Fibroblast of villous mesenchyme (primary cell): ENCODE measurements around the gene CREB5. TPM values are rescaled to one million over a fixed set of nuclear protein-coding genes. Genes with fewer than 3 reads are reported as not detected.

ENCODE experiments used
- DNase-seq: peaks from one replicate; pipeline ENCODE4 v3.0.0-alpha.2; 2010; ENCODE audit warnings: low read depth
- H3K4me3 ChIP-seq: 2 replicates; pipeline ENCODE4 v1.5.1; 2011; ENCODE audit warnings: low read depth, mild to moderate bottlenecking, low read length
- total RNA-seq: library from RNA; depleted of rRNA; stranded (reverse); fragments of >200 nt; gene quantifications from 2 replicates; pipeline ENCODE4 v1.2.3, GENCODE V29; 2012
- TF ChIP-seq, protein P1 (sequence below): IDR thresholded peaks from 2 replicates; pipeline ENCODE4 v1.5.1; 2012; ENCODE audit warnings: low read depth, mild to moderate bottlenecking, low read length; ENCODE audit not compliant: insufficient read depth

CREB5 gene
- total RNA-seq, 1 donor = 6.0 TPM

DNA sequence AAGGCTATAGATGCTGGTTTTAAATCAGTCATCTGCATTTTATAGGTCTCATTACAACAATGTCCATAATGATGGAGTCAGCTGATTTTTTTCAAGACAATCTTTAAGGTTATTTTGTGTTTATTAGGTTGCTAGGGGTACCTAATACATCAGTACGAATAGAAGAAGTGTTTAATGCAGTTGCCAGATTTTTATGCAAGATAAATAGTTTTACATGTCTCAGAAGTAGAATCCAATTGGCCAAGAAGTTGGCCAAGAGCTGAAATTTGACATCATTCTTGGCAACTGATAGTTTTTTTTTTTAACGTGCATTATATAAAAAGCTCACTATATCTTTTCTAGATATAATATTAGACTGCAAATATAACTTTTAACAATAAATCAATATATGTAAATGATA, 337.3 kb downstream of the CREB5 start:
- no peak for DNase-seq
- H3K4me3 ChIP-seq = no peak overlapping the region
- TF ChIP-seq, protein P1, sequence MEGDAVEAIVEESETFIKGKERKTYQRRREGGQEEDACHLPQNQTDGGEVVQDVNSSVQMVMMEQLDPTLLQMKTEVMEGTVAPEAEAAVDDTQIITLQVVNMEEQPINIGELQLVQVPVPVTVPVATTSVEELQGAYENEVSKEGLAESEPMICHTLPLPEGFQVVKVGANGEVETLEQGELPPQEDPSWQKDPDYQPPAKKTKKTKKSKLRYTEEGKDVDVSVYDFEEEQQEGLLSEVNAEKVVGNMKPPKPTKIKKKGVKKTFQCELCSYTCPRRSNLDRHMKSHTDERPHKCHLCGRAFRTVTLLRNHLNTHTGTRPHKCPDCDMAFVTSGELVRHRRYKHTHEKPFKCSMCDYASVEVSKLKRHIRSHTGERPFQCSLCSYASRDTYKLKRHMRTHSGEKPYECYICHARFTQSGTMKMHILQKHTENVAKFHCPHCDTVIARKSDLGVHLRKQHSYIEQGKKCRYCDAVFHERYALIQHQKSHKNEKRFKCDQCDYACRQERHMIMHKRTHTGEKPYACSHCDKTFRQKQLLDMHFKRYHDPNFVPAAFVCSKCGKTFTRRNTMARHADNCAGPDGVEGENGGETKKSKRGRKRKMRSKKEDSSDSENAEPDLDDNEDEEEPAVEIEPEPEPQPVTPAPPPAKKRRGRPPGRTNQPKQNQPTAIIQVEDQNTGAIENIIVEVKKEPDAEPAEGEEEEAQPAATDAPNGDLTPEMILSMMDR = no peak

DNA sequence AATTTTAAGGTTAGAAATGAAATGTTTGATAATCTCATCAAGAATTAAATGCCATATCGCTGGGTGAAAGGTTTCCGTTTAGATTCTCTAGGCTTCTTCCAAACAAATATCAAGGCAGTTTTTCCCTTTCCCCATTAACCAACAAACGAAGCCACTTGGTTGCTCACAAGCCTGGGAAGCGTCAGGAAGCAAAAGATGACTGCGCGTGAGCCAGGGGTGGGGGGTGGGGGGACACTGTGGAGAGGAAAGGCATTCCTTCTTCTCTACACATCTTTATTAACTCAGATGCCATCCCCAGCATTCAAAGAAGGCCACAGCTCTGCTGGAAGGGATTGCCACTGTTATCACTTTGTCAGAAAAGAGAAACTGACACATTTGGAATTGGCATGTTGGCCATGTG, 338.7 kb downstream of the CREB5 start:
- TF ChIP-seq, protein P1 = no peak
- H3K4me3 ChIP-seq = no peak overlapping the region
- no peak for DNase-seq

DNA sequence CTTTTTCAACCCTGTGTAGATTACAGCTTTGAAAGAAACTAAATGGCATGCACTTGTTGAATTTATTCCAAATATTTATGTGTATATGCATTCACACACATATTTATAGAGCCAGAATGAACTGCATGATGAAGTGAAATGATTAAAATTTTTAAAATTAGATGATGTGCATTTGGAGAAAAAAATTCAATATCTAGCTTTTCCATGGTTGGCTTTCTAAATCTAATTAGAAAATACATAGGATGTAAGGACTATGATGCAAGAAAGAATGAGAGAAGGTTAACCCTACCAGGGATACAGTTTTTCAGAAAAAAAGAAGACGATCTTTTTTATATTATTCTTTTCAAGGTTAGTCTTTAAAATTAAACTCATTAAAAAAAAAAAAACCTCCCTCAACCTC, 341.3 kb downstream of the CREB5 start:
- TF ChIP-seq, protein P1 = no peak
- no peak overlapping the region for H3K4me3 ChIP-seq

DNA sequence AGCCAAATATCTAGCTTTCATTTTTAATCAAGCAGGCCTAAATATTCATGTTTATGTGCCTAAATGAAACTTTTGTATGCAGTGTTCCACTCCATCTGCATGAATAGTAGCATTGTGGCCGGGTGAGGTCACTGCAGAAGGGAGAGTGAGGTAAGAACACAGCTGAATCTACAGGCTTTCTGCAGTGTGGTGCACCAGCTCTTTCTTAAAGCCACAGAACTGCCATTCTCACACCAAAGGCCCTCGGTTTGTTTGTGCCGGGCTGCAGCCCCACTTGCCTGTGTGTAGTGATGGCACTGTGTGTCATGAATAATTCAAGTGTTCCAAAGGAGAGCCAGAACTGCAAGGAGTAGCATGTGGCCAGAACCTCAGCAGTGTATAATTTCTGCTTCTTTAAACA, 341.7 kb downstream of the CREB5 start:
- DNase-seq = peak; percentile 23
- TF ChIP-seq, protein P1 = peak; percentile 7
- H3K4me3 ChIP-seq = no peak overlapping the region

More for the DNA sequence above, 341.3 kb downstream of the CREB5 start:
- DNase-seq = no peak

DNA sequence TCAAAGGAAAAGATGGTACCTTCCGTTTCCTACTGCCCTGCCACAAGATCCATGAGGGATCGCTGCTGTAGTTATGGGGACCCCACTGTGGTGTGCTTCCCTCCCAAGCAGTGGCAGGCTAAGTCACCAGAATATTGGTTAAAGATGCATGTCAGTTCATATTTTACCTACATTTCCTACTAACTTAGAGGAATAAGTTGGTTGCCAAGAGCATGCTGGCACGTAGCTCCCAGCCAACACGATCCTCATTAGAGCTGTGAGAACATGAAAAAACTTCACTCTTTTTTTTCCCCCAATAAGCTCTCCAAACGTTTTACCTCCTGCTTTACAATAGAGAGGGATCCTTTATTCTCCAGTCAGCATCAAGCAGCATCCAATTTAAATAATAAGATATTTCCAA, 342.1 kb downstream of the CREB5 start:
- DNase-seq = no peak
- no peak overlapping the region for H3K4me3 ChIP-seq
- TF ChIP-seq, protein P1 = no peak

DNA sequence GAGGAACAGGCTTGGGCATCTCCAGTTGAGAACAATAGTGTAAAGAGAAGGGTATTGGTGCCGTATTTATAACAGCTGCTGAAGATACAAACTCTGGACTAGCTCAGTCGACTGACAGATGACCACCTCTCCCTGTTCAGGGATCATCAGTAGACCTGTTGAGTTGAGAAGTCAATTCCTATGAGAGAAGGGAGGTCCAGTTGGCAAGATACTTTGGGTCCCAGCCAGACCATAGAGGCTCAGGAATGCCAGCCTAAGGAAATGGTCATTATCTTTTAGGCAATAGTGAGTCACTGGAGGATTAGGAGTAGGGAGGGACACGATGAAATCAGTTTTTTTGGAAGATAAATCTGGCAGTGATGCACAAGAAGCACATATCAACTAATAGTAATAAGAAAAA, 342.9 kb downstream of the CREB5 start:
- TF ChIP-seq, protein P1 = no peak
- peak; percentile 65 for DNase-seq
- no peak overlapping the region for H3K4me3 ChIP-seq

DNA sequence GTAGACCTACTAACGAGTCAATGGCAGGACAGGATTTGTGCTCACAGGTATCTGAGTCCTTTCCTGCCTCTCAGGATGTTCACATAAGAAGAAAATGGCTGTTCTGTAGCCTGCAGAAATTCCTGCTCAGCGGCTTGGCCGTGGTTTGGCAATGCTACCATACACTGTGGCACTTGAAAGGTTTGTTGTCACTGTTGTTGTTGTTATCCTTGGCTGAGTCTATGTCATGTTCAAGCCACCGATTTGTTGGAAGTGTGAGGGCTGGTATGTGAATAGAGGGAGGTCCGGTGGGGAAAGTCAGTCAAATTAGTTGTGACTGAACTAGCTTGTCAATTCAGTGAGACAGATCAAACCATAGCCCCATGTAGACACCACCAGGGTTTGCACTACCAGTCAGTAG, 345.9 kb downstream of the CREB5 start:
- H3K4me3 ChIP-seq = no peak overlapping the region
- DNase-seq = no peak
- TF ChIP-seq, protein P1 = no peak
